HepG2 (cell line): ENCODE data around the gene SH3TC2. TPM values are rescaled to one million over a fixed set of nuclear protein-coding genes. Genes with fewer than 3 reads are reported as not detected.

ENCODE experiments used
- ATAC-seq: fragments of 200-7000 bp; cut with Tn5 transposase; 3 replicates; pipeline ENCODE4 v1.9.1; 2020; ENCODE audit warnings: mild to moderate bottlenecking, moderate library complexity
- BruUV-seq: library from RNA; stranded (reverse); fragments of 400-500 nt; replicated peaks from 2 replicates; lab custom pipeline; 2021; lab: Mats Ljungman, UMichigan
- CTCF ChIA-PET: fragments of 300-600 bp; formaldehyde crosslinking; extraction: SDS; loops from one replicate; lab custom pipeline; 2021; ENCODE audit warnings: low total read pairs, inconsistent platforms, low intra/inter-chr PET ratio; lab: Yijun Ruan, JAX
- POLR2A ChIA-PET: fragments of 350-600 bp; sonication (Branson Sonifier 250); formaldehyde crosslinking; loops from one replicate; lab custom pipeline; 2020; ENCODE audit warnings: antibody characterized with exemption, inconsistent platforms; lab: Yijun Ruan, JAX
- DNase-seq: peaks from one replicate; pipeline ENCODE4 v3.0.0-alpha.2; 2015; ENCODE audit warnings: low spot score
- FAIRE-seq: peaks from 3 replicates; lab custom pipeline; 2011; peaks lifted over from hg19 to GRCh38; lab: Jason Lieb, UNC
- H2AFZ ChIP-seq: one replicate; pipeline ENCODE4 v1.6.1; 2011; ENCODE audit warnings: low read length, inconsistent platforms
- H3K27ac ChIP-seq: fragments of 300-600 bp; 3 replicates; pipeline ENCODE4 v1.8.0; 2011; ENCODE audit warnings: mixed run types, mild to moderate bottlenecking, mixed read lengths, low read length, inconsistent platforms; ENCODE audit not compliant: insufficient read depth; ENCODE audit errors: extremely low read length
- H3K27me3 ChIP-seq, 2 experiments: fragments of 200-600 bp in 1 of 2; 2 replicates in 1 of 2; 3 replicates in 1 of 2; pipeline versions ENCODE4 v1.6.0 to v1.8.0; 2011; ENCODE audit warnings: low read length in 2 of 2, mild to moderate bottlenecking in 2 of 2, moderate library complexity in 2 of 2, inconsistent platforms in 1 of 2; ENCODE audit not compliant: insufficient read depth in 2 of 2, control insufficient read depth in 1 of 2
- H3K36me3 ChIP-seq, 2 experiments: fragments of 200-600 bp in 1 of 2; replicated peaks in 1 of 2; 2 replicates in 1 of 2; 3 replicates in 1 of 2; pipeline versions ENCODE4 v1.5.1 to v1.8.0; 2011; ENCODE audit warnings: low read length in 2 of 2, inconsistent platforms in 1 of 2; ENCODE audit not compliant: insufficient read depth in 2 of 2, control insufficient read depth in 1 of 2
- H3K4me1 ChIP-seq: 2 replicates; pipeline ENCODE4 v1.5.1; 2012; ENCODE audit warnings: low read length, inconsistent platforms; ENCODE audit not compliant: insufficient read depth
- H3K4me2 ChIP-seq: 2 replicates; pipeline ENCODE4 v1.6.0; 2011; ENCODE audit warnings: low read depth, low read length, inconsistent platforms
- H3K4me3 ChIP-seq, 3 experiments: fragments of 200-600 bp in 1 of 3; sonication (generic), shearing (Covaris generic) in 1 of 3; replicated peaks in 1 of 3; 2 replicates each; pipeline ENCODE4 v1.5.1; 2011 to 2016; ENCODE audit warnings: low read length in 3 of 3, inconsistent platforms in 2 of 3, low read depth in 2 of 3, mild to moderate bottlenecking in 2 of 3, control low read depth in 1 of 3, mixed read lengths in 1 of 3; ENCODE audit not compliant: insufficient read depth in 1 of 3
- H3K79me2 ChIP-seq: one replicate; pipeline ENCODE4 v1.6.1; 2011; ENCODE audit warnings: low read length, inconsistent platforms; ENCODE audit not compliant: insufficient read depth
- H3K9ac ChIP-seq: 2 replicates; pipeline ENCODE4 v1.6.0; 2011; ENCODE audit warnings: mild to moderate bottlenecking, low read depth, low read length, inconsistent platforms; ENCODE audit not compliant: insufficient read depth
- H3K9me3 ChIP-seq: 2 replicates; pipeline ENCODE4 v1.5.1; 2012; ENCODE audit warnings: mild to moderate bottlenecking, low read length
- H4K20me1 ChIP-seq: 2 replicates; pipeline ENCODE4 v1.6.0; 2011; ENCODE audit warnings: inconsistent platforms, mild to moderate bottlenecking, low read length, moderate library complexity; ENCODE audit not compliant: insufficient read depth
- AHR ChIP-seq: IDR thresholded peaks from 2 replicates; pipeline ENCODE4 v1.6.1; 2018; ENCODE audit warnings: missing genetic modification reagents, missing compliant biosample characterization
- CBX1 ChIP-seq: IDR thresholded peaks from one replicate; pipeline ENCODE4 v1.6.1; 2016; ENCODE audit warnings: antibody characterized with exemption, low read depth
- FOSL2 ChIP-seq: sonication (generic); formaldehyde crosslinking; IDR thresholded peaks from 2 replicates; pipeline ENCODE4 v1.4.0; 2020; ENCODE audit warnings: missing genetic modification reagents
- GTF2F1 ChIP-seq: fragments of 150-350 bp; IDR thresholded peaks from 2 replicates; pipeline ENCODE4 v1.6.1; 2014; ENCODE audit warnings: low read length
- MIER2 ChIP-seq: IDR thresholded peaks from 2 replicates; pipeline ENCODE4 v1.6.1; 2016; ENCODE audit warnings: missing biosample characterization, missing genetic modification reagents
- NFATC3 ChIP-seq: sonication (generic); formaldehyde crosslinking; IDR thresholded peaks from 2 replicates; pipeline ENCODE4 v1.5.1; 2020; ENCODE audit warnings: mild to moderate bottlenecking, missing genetic modification reagents
- TOPORS ChIP-seq: sonication (generic); formaldehyde crosslinking; IDR thresholded peaks from 2 replicates; pipeline ENCODE4 v1.8.0; 2023; ENCODE audit warnings: mild to moderate bottlenecking, missing genetic modification reagents
- TP53 ChIP-seq: sonication (generic); formaldehyde crosslinking; conservative IDR thresholded peaks from 2 replicates; pipeline ENCODE4 v1.4.0; 2020; ENCODE audit warnings: missing genetic modification reagents
- ZNF720 ChIP-seq: sonication (generic); formaldehyde crosslinking; IDR thresholded peaks from 2 replicates; pipeline ENCODE4 v1.4.0; 2020; ENCODE audit warnings: missing genetic modification reagents
- ZNF773 ChIP-seq: sonication (generic); formaldehyde crosslinking; IDR thresholded peaks from 2 replicates; pipeline ENCODE4 v1.4.0; 2020; ENCODE audit warnings: missing genetic modification reagents, borderline replicate concordance
- ZNF781 ChIP-seq: sonication (generic); formaldehyde crosslinking; IDR thresholded peaks from 2 replicates; pipeline ENCODE4 v1.5.1; 2020; ENCODE audit warnings: borderline replicate concordance, mild to moderate bottlenecking, missing genetic modification reagents; ENCODE audit errors: not compliant biosample characterization
- WGBS: methylation state at CpG from one replicate; pipeline ENCODE4 v1.1.6; 2017; ENCODE audit warnings: low lambda C conversion rate; 5-methylcytosine and 5-hydroxymethylcytosine counted together
- in situ Hi-C: cut with HindIII; loops from 2 replicates; pipeline ENCODE4 v1.10.0; 2017; ENCODE audit warnings: low pct_unique_long_range_greater_than_20kb; ENCODE audit not compliant: extremely low pct_ligation_motif_present
- intact Hi-C: fragments of 100-400 bp; cut with micrococcal nuclease; formaldehyde crosslinking; loops from one replicate; pipeline ENCODE4 v1.10.0; 2022; ENCODE audit not compliant: unreplicated experiment
- polyA plus RNA-seq, 8 experiments: library from polyadenylated mRNA; depleted of rRNA in 3 of 8; stranded (reverse) in 7 of 8; unstranded in 1 of 8; fragments of >200 nt; fragmentation: Illumina TruSeq in 4 of 8; extraction: Trizol in 4 of 8; gene quantifications; 2 replicates each; pipeline versions ENCODE4 v1.2.1 to v1.2.3, GENCODE V29; 2011 to 2016; ENCODE audit warnings: low read depth in 4 of 8, missing spikeins in 1 of 8, mixed read lengths in 1 of 8; ENCODE audit not compliant: insufficient read depth in 1 of 8
- total RNA-seq, 5 experiments: library from RNA; depleted of rRNA; stranded (reverse); fragments of >200 nt; fragmentation: Illumina TruSeq; extraction: Trizol; gene quantifications; 2 replicates each; pipeline ENCODE4 v1.2.3, GENCODE V29; 2016; ENCODE audit warnings: low read depth in 1 of 5
- TF ChIP-seq, protein P1 (sequence below): IDR thresholded peaks from 2 replicates; pipeline ENCODE4 v1.6.1; 2016; ENCODE audit warnings: missing genetic modification reagents, missing compliant biosample characterization
- TF ChIP-seq, protein P2 (sequence below): sonication (generic); formaldehyde crosslinking; IDR thresholded peaks from 2 replicates; pipeline ENCODE4 v1.5.0; 2020; ENCODE audit warnings: mild to moderate bottlenecking, missing genetic modification reagents
- TF ChIP-seq, protein P3 (sequence below): sonication (generic); formaldehyde crosslinking; IDR thresholded peaks from 2 replicates; pipeline ENCODE4 v1.5.1; 2020; ENCODE audit warnings: mild to moderate bottlenecking, moderate library complexity, missing genetic modification reagents
- TF ChIP-seq, protein P4 (sequence below): sonication (generic); formaldehyde crosslinking; IDR thresholded peaks from 2 replicates; pipeline ENCODE4 v1.4.0; 2020; ENCODE audit warnings: missing genetic modification reagents
- TF ChIP-seq, protein P5 (sequence below): sonication (generic); formaldehyde crosslinking; IDR thresholded peaks from 2 replicates; pipeline ENCODE4 v1.8.0; 2023; ENCODE audit warnings: mild to moderate bottlenecking, missing genetic modification reagents

SH3TC2 gene
- total and polyA plus RNA-seq, 2 of the 13 experiments (the other 11 are each of a cell fraction or from before 2014, with no cell fraction given), result 0.34 to 0.71 TPM

DNA sequence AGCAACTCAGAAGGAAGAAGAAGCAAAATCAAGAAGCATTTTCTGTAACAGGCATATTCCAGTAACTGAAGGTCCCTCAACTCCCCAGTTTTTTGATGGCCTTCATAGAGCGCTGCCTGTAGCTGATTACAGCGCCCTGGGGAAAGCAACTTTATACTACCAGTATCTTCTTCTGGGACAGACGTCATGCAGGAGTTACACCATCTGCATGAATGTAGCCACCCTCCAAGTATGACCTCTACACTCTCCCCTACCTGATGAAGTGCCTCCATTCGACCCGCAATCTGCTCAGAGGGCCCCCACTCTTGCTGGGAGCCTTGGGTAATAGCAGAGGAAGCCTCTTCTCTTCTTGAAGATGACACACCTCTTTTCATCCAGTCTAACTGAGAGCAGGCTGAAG is 21.0 kb upstream of the SH3TC2 start:
- BruUV-seq, result no TSS peak
- no peak for DNase-seq
- Histone ChIP-seq H3K27me3 (peaks cover 0 to 6% of the 10 kb centered on the region in 2 experiments; a peak in 1 of 5 replicates), H3K27ac (no peak overlapping the region), H4K20me1 (no peaks in the 10 kb centered on the region), H3K9ac (no peak overlapping the region), H2AFZ (no peak overlapping the region), H3K4me1 (no peaks in the 10 kb centered on the region), H3K36me3 (no peaks in the 10 kb centered on the region), H3K79me2 (no peaks in the 10 kb centered on the region), H3K4me2 (no peak overlapping the region), H3K9me3 (no peaks in the 10 kb centered on the region), H3K4me3 (no peak overlapping the region)
- TF ChIP-seq, protein P1, sequence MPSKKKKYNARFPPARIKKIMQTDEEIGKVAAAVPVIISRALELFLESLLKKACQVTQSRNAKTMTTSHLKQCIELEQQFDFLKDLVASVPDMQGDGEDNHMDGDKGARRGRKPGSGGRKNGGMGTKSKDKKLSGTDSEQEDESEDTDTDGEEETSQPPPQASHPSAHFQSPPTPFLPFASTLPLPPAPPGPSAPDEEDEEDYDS (CRISPR knock-in tag), result no peak
- TF ChIP-seq GTF2F1 (no peak), MIER2 (no peak), ZNF781 (CRISPR knock-in tag) (no peak), ZNF720 (CRISPR knock-in tag) (no peak), CBX1 (no peak), ZNF773 (CRISPR knock-in tag) (no peak), TP53 (CRISPR knock-in tag) (no peak), NFATC3 (CRISPR knock-in tag) (no peak), AHR (CRISPR knock-in tag) (no peak), TOPORS (no peak), FOSL2 (no peak)
- TF ChIP-seq, protein P2, sequence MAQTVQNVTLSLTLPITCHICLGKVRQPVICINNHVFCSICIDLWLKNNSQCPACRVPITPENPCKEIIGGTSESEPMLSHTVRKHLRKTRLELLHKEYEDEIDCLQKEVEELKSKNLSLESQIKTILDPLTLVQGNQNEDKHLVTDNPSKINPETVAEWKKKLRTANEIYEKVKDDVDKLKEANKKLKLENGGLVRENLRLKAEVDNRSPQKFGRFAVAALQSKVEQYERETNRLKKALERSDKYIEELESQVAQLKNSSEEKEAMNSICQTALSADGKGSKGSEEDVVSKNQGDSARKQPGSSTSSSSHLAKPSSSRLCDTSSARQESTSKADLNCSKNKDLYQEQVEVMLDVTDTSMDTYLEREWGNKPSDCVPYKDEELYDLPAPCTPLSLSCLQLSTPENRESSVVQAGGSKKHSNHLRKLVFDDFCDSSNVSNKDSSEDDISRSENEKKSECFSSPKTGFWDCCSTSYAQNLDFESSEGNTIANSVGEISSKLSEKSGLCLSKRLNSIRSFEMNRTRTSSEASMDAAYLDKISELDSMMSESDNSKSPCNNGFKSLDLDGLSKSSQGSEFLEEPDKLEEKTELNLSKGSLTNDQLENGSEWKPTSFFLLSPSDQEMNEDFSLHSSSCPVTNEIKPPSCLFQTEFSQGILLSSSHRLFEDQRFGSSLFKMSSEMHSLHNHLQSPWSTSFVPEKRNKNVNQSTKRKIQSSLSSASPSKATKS, result no peak
- TF ChIP-seq, protein P3, sequence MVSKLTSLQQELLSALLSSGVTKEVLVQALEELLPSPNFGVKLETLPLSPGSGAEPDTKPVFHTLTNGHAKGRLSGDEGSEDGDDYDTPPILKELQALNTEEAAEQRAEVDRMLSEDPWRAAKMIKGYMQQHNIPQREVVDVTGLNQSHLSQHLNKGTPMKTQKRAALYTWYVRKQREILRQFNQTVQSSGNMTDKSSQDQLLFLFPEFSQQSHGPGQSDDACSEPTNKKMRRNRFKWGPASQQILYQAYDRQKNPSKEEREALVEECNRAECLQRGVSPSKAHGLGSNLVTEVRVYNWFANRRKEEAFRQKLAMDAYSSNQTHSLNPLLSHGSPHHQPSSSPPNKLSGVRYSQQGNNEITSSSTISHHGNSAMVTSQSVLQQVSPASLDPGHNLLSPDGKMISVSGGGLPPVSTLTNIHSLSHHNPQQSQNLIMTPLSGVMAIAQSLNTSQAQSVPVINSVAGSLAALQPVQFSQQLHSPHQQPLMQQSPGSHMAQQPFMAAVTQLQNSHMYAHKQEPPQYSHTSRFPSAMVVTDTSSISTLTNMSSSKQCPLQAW (CRISPR knock-in tag), result no peak
- TF ChIP-seq, protein P4, sequence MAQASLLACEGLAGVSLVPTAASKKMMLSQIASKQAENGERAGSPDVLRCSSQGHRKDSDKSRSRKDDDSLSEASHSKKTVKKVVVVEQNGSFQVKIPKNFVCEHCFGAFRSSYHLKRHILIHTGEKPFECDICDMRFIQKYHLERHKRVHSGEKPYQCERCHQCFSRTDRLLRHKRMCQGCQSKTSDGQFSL (CRISPR knock-in tag), result no peak
- TF ChIP-seq, protein P5, sequence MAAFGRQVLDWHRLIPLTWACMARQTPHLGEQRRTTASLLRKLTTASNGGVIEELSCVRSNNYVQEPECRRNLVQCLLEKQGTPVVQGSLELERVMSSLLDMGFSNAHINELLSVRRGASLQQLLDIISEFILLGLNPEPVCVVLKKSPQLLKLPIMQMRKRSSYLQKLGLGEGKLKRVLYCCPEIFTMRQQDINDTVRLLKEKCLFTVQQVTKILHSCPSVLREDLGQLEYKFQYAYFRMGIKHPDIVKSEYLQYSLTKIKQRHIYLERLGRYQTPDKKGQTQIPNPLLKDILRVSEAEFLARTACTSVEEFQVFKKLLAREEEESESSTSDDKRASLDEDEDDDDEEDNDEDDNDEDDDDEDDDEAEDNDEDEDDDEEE (CRISPR knock-in tag), result no peak
- POLR2A ChIA-PET, result no interaction called here
- WGBS, result 16% methylated on average over 5 of the region's 5 CpGs
- in situ Hi-C loops (no loop called here), intact Hi-C loops (no loop called here)
- ATAC-seq, result no peak
- no peak for FAIRE-seq
- CTCF ChIA-PET, result no interaction called here
